ENCODE results near the gene HTT.

DNA sequence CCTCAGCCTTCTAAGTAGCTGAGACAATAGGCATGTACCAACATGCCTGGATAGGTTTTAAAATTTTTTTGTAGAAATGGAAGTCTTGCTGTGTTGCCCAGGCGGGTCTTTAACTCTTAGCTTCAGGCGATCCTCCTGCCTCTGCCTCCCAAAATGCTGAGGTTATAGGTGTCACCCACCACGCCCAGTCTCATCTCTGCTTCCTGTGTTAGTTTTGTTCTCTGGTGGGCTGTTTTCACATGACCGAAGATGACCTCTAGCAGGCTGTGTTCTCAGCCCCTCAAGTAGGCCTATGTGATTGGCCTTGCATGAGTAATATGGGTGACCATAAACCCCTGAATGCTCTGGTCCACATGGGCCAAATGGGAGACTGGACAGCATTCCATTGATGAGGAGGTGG is 117.7 kb downstream of the HTT start:
- TF ChIP-seq POLR2A (IDR thresholded peaks at IDR 0.05): no peak
- TF ChIP-seq, protein P1, sequence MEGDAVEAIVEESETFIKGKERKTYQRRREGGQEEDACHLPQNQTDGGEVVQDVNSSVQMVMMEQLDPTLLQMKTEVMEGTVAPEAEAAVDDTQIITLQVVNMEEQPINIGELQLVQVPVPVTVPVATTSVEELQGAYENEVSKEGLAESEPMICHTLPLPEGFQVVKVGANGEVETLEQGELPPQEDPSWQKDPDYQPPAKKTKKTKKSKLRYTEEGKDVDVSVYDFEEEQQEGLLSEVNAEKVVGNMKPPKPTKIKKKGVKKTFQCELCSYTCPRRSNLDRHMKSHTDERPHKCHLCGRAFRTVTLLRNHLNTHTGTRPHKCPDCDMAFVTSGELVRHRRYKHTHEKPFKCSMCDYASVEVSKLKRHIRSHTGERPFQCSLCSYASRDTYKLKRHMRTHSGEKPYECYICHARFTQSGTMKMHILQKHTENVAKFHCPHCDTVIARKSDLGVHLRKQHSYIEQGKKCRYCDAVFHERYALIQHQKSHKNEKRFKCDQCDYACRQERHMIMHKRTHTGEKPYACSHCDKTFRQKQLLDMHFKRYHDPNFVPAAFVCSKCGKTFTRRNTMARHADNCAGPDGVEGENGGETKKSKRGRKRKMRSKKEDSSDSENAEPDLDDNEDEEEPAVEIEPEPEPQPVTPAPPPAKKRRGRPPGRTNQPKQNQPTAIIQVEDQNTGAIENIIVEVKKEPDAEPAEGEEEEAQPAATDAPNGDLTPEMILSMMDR (IDR thresholded peaks at IDR 0.05): no peak

All from lower leg skin (tissue), 3 donors.